Left renal cortex interstitium (tissue), 4 donors: ENCODE measurements around the gene CT45A5. TPM values are rescaled to one million over a fixed set of nuclear protein-coding genes. Genes with fewer than 3 reads are reported as not detected.
"Not testable (repeated sequence)": the region's sequence is repeated elsewhere in the genome, so short reads cannot be mapped to it uniquely, and the experiment has no call there.

ENCODE experiments used
- DNase-seq, 4 donors: peaks; one replicate each; pipeline ENCODE4 v3.0.0-alpha.2; 2013; ENCODE audit warnings: low read depth in 4 of 4, low spot score in 2 of 4, missing footprints in 1 of 4
- polyA plus RNA-seq, 4 donors: library from polyadenylated mRNA; unstranded; fragments of 120-200 nt; gene quantifications; one replicate each; pipeline ENCODE4 v1.2.1, GENCODE V29; 2013; ENCODE audit not compliant: insufficient read length in 4 of 4

Gene CT45A5
- not detected for polyA plus RNA-seq

GRCh38 chrX:135785403-135785802 lies at the start of gene CT45A5:
TSS of gene CT45A5 (minus strand) at chrX:135785503. CDS start at chrX:135781729, 3,774 bp downstream.
- DNase-seq = not testable (repeated sequence)

GRCh38 chrX:135819912-135820311 lies 34.6 kb upstream of the CT45A5 start, which contains the start of gene CT45A2:
TSS of gene CT45A2 (minus strand) at chrX:135820012. CDS start at chrX:135816265, 3,747 bp downstream.
- DNase-seq = not testable (repeated sequence)

- not testable (repeated sequence) for DNase-seq
Measured at GRCh38 chrX:135802687-135803086, 17.4 kb upstream of the CT45A5 start, which contains the start of gene CT45A6. TSS of gene CT45A6 (minus strand) at chrX:135802787. CDS start at chrX:135798993, 3,794 bp downstream.

DNA sequence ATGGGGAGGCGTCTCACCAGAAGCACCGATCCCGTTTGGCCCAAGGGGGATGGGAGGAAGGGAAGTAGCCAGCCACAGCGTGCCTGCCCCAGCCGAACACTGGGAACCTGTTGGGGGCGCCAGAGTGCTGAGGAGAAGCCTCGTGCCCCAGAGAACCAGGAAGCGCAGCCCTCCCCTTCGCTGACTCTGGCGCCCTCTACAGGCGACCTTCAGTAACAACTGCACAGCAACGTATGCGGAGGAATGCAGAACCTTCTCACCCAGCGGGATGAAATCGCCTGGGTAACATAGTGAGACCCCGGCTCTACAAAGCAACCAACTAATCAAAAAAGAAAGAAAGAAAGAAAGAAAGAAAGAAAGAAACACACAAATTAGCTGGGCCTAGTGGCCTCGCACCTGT lies 17.2 kb downstream of the CT45A5 start, which contains the start of gene CT45A3:
CT45A3 (minus strand) TSS at position 101 of the 400 bp plus-strand sequence. CDS start 3,747 bp downstream, outside the sequence.
- DNase-seq = not testable (repeated sequence)

GRCh38 chrX:135744739-135745138 lies 40.6 kb downstream of the CT45A5 start:
- DNase-seq = not testable (repeated sequence)

DNA sequence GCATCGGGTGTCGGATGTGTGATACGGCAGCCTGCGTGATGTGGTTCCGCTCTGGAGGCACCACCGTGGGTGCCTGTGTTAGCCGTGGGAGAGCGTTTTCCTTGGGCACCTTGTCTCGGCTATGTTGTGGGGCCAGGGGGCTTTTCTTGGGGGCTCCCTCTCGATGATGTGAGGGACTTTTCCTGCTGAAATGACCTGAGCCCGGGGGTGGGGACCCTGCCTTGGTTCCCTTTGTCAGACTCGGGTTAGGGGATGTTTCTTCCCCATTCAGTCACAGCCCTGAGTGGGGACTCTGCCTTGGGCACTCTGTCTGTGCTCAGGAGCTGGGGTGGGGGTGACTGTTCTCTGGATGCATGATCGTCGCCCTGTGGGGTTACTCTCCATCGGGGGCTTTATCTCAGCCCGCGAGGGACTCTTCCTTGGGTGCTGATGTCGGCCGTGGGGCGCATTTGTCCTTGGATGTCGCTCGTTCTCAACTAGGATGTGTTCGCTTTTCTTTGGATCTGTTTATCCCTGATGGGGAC lies 44.0 kb downstream of the CT45A5 start:
- DNase-seq = no peak

DNA sequence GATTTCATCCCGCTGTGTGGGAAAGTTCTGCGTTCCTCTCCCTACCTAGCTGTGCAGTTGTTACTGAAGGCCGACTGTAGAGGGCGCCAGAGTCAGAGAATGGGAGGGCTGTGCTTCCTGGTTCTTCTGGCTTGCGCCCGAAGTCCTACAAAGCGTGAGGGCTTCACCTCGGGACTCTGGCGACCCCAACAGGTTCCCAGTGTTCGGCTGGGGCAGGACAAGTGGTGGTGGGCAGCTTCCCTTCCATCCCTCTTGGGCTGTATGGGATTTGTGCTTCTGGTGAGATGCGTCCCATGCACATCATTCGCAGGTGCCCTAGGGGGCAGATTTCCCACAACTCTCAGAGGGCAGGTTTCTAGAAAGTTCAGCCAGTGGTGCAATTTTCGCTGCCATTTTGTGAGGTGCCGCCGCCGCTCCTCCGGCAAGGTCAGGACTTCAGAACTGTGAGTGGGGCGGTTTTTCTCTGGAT lies 44.6 kb downstream of the CT45A5 start:
- DNase-seq = no peak

DNA sequence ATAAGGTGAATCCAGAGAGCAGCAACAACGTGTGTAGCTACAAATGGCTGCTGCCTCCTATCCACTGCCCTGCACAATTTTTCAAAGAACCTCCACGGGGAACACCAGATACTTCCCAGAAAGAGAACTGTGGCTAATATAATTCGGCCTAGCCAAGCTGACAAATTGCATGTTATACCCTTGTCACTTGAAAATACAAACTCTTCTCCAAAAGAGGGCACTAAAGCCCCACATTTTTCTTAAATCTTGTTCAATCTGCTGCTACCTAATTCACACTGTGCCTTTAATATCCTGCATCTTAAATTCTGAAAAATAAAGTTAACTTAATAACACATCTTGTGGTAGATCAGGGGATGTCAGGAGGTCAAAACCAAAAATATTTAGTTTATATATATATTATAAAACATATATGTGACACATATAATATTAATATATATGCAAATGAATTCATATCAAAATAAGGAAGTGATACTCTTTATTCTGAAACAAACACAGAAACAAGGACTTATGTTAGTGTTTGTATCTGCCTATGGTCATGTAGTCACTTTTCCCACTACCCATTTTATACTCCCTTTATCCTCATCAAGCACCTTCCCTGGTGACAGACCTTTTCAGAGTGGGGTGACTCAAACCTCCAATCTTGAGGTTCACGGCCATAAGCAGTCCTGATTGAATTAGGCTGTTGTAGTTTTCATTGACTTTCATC lies 47.8 kb downstream of the CT45A5 start:
- no peak for DNase-seq

DNA sequence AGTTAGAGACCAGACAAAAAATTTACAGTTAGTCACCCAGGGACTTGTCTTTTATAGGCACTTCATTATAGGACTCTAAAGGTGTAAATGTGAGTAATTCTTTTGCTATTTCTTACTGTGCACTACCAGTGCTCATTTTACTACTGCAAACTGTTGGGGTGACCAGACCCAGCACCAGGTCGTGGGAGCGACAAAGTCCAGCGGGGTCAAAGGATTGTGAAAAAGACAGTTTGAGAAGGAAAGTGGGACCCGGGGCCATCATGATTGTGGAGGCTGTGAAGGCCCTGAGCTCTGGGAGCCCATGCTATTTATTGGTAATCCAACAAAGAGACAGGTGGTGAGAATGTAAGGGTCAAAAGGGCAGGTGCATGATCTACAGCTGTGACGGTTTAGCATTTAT lies 50.6 kb downstream of the CT45A5 start:
- DNase-seq = not testable (repeated sequence)

Other genes starting within 250 kb of the CT45A5 start
- gene CT45A1, start 71.9 kb downstream of the CT45A5 start, polyA plus RNA-seq = not detected
- not detected for gene CT45A3, start 17.3 kb downstream of the CT45A5 start, polyA plus RNA-seq
- gene CT45A6, start 17.3 kb upstream of the CT45A5 start, polyA plus RNA-seq = not detected
- gene CT45A2, start 34.5 kb upstream of the CT45A5 start, polyA plus RNA-seq = not detected
- gene CT45A7, start 51.8 kb upstream of the CT45A5 start, polyA plus RNA-seq = not detected
- not detected for gene CT45A8, start 69.0 kb upstream of the CT45A5 start, polyA plus RNA-seq
- not detected for gene CT45A9, start 86.3 kb upstream of the CT45A5 start, polyA plus RNA-seq
- not detected for gene CT45A10, start 107.9 kb upstream of the CT45A5 start, polyA plus RNA-seq
- not detected for gene SAGE1, start 108.2 kb upstream of the CT45A5 start, polyA plus RNA-seq
- gene MMGT1, start 188.5 kb upstream of the CT45A5 start, polyA plus RNA-seq = 10 to 100 TPM; 23.8 to 31.0 (median 27.8) TPM
- gene SLC9A6, start 199.9 kb upstream of the CT45A5 start, polyA plus RNA-seq = 10 to 100 TPM; 14.9 to 17.4 (median 17.1) TPM